PC-3 (cell line): Measurements from ENCODE around the gene MKKS. TPM values are rescaled to one million over a fixed set of nuclear protein-coding genes. Genes with fewer than 3 reads are reported as not detected.

Experiments
- ATAC-seq: fragments of 200-7000 bp; cut with Tn5 transposase; 2 replicates; pipeline ENCODE4 v1.9.1; 2020; ENCODE audit warnings: mild to moderate bottlenecking, moderate library complexity
- BruUV-seq: library from RNA; stranded (reverse); fragments of 400-500 nt; replicated peaks from 2 replicates; lab custom pipeline; 2021; lab: Mats Ljungman, UMichigan
- CTCF ChIA-PET: fragments of 300-600 bp; sonication (Branson Sonifier 250); formaldehyde crosslinking; loops from one replicate; lab custom pipeline; 2022; ENCODE audit warnings: antibody characterized with exemption; lab: Charles Lee
- POLR2A ChIA-PET: fragments of 300-600 bp; sonication (Branson Sonifier 250); formaldehyde crosslinking; loops from one replicate; lab custom pipeline; 2022; ENCODE audit warnings: antibody characterized with exemption; ENCODE audit not compliant: unreplicated experiment; lab: Charles Lee
- DNase-seq: peaks from one replicate; pipeline ENCODE4 v3.0.0-alpha.2; 2015
- H2AFZ ChIP-seq: fragments of 300-600 bp; sonication (generic); 2 replicates; pipeline ENCODE4 v1.6.0; 2016; ENCODE audit warnings: antibody characterized with exemption, low read length
- H3F3A ChIP-seq: fragments of 300-600 bp; sonication (generic); one replicate; pipeline ENCODE4 v1.6.0; 2017; ENCODE audit warnings: antibody characterized with exemption, low read length, control low read depth, mild to moderate bottlenecking; ENCODE audit not compliant: unreplicated experiment
- H3K27ac ChIP-seq: fragments of 300-600 bp; sonication (generic); 2 replicates; pipeline ENCODE4 v1.5.1; 2016; ENCODE audit warnings: mild to moderate bottlenecking, low read length
- H3K27me3 ChIP-seq: fragments of 300-600 bp; sonication (generic); 2 replicates; pipeline ENCODE4 v1.6.1; 2016; ENCODE audit warnings: low read length, mixed read lengths
- H3K36me3 ChIP-seq: fragments of 300-600 bp; sonication (generic); 2 replicates; pipeline ENCODE4 v1.6.1; 2016; ENCODE audit warnings: low read depth, mixed run types, low read length, mixed read lengths
- H3K4me1 ChIP-seq: fragments of 300-600 bp; sonication (generic); 2 replicates; pipeline ENCODE4 v1.5.1; 2016; ENCODE audit warnings: low read length; ENCODE audit not compliant: insufficient read depth
- H3K4me2 ChIP-seq: fragments of 300-600 bp; sonication (generic); 2 replicates; pipeline ENCODE4 v1.6.0; 2016; ENCODE audit warnings: low read length
- H3K4me3 ChIP-seq: fragments of 300-600 bp; sonication (generic); 2 replicates; pipeline ENCODE4 v1.5.1; 2016; ENCODE audit warnings: mild to moderate bottlenecking, low read length, mixed read lengths
- H3K79me2 ChIP-seq: fragments of 300-600 bp; sonication (generic); 2 replicates; pipeline ENCODE4 v1.6.1; 2017; ENCODE audit warnings: low read length, mixed read lengths
- H3K9ac ChIP-seq: fragments of 300-600 bp; sonication (generic); 2 replicates; pipeline ENCODE4 v1.6.0; 2016; ENCODE audit warnings: mild to moderate bottlenecking, low read length
- H3K9me2 ChIP-seq: fragments of 300-600 bp; sonication (generic); replicated peaks from 2 replicates; pipeline ENCODE4 v1.6.1; 2016; ENCODE audit warnings: mixed run types, low read length, mixed read lengths
- H3K9me3 ChIP-seq: fragments of 300-600 bp; sonication (generic); 2 replicates; pipeline ENCODE4 v1.6.1; 2016; ENCODE audit warnings: low read length, mixed read lengths
- H4K20me1 ChIP-seq: fragments of 300-600 bp; sonication (generic); 2 replicates; pipeline ENCODE4 v1.6.1; 2016; ENCODE audit warnings: low read length, mixed read lengths
- EZH2 ChIP-seq: fragments of 300-600 bp; sonication (generic); IDR thresholded peaks from one replicate; pipeline ENCODE4 v1.6.1; 2017; ENCODE audit warnings: antibody characterized with exemption, mild to moderate bottlenecking, low read length; ENCODE audit not compliant: unreplicated experiment
- EZH2phosphoT487 ChIP-seq: fragments of 300-600 bp; sonication (generic); IDR thresholded peaks from 2 replicates; pipeline ENCODE4 v1.6.1; 2018; ENCODE audit warnings: mild to moderate bottlenecking, antibody characterized with exemption, low read length, borderline replicate concordance
- intact Hi-C: fragments of 100-400 bp; cut with micrococcal nuclease; formaldehyde crosslinking; loops from 2 replicates; pipeline ENCODE4 v1.9.0; 2023
- total RNA-seq: library from RNA; depleted of rRNA; stranded (reverse); fragments of >200 nt; gene quantifications from 2 replicates; pipeline ENCODE4 v1.2.3, GENCODE V29; 2014
- TF ChIP-seq, protein P1 (sequence below): fragments of 300-600 bp; sonication (generic); conservative IDR thresholded peaks from 2 replicates; pipeline ENCODE4 v1.5.1; 2017; ENCODE audit warnings: antibody characterized with exemption, low read depth, mild to moderate bottlenecking, low read length

Gene MKKS
- total RNA-seq, 1 experiment from 2014 or later, result 13.6 TPM

GRCh38 chr20:10461495-10461894 lies 27.5 kb upstream of the MKKS start:
- Histone ChIP-seq H3K27ac (no peak overlapping the region), H3K4me2 (no peak overlapping the region), H3K79me2 (peaks cover 14% of the 10 kb centered on the region; the same call in 1 of the 2 replicates), H2AFZ (no peak overlapping the region), H3K9me3 (peaks cover 3% of the 10 kb centered on the region; the same call in 1 of the 2 replicates), H3K9ac (no peak overlapping the region), H4K20me1 (no peaks in the 10 kb centered on the region), H3K4me1 (no peaks in the 10 kb centered on the region), H3F3A (no peaks in the 10 kb centered on the region), H3K36me3 (peaks cover 9% of the 10 kb centered on the region; the same call in 1 of the 2 replicates), H3K27me3 (no peaks in the 10 kb centered on the region), H3K4me3 (no peak overlapping the region), H3K9me2 (no peaks in the 10 kb centered on the region)
- no peak for DNase-seq
- POLR2A ChIA-PET, result no interaction called here
- BruUV-seq, result no TSS peak
- intact Hi-C loops, result loop anchor here (10.0 kb wide), 1 partner anchor 403 kb away; no protein-coding TSS in a partner anchor
- TF ChIP-seq, protein P1, sequence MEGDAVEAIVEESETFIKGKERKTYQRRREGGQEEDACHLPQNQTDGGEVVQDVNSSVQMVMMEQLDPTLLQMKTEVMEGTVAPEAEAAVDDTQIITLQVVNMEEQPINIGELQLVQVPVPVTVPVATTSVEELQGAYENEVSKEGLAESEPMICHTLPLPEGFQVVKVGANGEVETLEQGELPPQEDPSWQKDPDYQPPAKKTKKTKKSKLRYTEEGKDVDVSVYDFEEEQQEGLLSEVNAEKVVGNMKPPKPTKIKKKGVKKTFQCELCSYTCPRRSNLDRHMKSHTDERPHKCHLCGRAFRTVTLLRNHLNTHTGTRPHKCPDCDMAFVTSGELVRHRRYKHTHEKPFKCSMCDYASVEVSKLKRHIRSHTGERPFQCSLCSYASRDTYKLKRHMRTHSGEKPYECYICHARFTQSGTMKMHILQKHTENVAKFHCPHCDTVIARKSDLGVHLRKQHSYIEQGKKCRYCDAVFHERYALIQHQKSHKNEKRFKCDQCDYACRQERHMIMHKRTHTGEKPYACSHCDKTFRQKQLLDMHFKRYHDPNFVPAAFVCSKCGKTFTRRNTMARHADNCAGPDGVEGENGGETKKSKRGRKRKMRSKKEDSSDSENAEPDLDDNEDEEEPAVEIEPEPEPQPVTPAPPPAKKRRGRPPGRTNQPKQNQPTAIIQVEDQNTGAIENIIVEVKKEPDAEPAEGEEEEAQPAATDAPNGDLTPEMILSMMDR, result no peak
- TF ChIP-seq EZH2 (no peak), EZH2phosphoT487 (no peak)
- no peak for ATAC-seq
- CTCF ChIA-PET, result no interaction called here

DNA sequence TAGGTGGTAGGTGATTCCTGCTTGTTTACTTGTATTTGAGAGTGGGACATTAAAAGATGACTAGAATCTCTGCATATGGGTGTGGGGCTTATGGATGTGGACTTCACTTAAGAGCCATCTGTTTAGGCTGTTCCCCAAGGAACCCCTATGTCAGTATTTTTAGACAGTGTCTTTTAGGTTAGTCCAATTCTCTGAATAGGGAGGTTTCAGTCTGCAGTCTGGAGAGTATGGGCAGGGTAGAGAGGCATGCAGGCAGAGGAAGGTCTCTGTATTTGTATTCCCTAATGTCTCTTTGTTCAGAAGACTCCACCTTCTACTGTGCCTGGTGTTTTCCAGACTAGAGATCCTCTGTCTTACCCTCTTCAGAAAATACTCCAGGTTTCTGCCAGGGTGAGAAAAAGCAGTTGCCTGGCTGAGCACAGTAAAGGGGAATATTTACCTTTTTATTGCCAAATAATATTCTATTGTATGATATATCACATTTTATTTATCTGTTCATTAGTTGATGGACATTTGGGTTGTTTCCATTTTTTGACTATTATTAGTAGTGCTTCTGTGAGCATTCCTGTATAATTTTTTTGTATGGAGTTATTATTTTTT lies 20.2 kb upstream of the MKKS start:
- Histone ChIP-seq H2AFZ (no peak overlapping the region), H3F3A (no peaks in the 10 kb centered on the region), H3K4me1 (0 out of 2 replicates have a peak, but pooled peaks cover 7% of the 10 kb centered on the region), H3K79me2 (peaks cover 45% of the 10 kb centered on the region), H3K27ac (no peak overlapping the region), H3K9ac (no peak overlapping the region), H3K4me3 (no peak overlapping the region), H3K4me2 (no peak overlapping the region), H3K36me3 (peaks cover 10% of the 10 kb centered on the region), H3K9me3 (peaks cover 3% of the 10 kb centered on the region; the same call in 1 of the 2 replicates), H3K9me2 (no peaks in the 10 kb centered on the region), H3K27me3 (no peaks in the 10 kb centered on the region), H4K20me1 (no peaks in the 10 kb centered on the region)
- ChIA-PET CTCF (no interaction called here), POLR2A (no interaction called here)
- TF ChIP-seq, protein P1, result no peak
- TF ChIP-seq EZH2 (no peak), EZH2phosphoT487 (no peak)
- intact Hi-C loops, result no loop called here
- DNase-seq (no peak), ATAC-seq (no peak)
- BruUV-seq, result no TSS peak

DNA sequence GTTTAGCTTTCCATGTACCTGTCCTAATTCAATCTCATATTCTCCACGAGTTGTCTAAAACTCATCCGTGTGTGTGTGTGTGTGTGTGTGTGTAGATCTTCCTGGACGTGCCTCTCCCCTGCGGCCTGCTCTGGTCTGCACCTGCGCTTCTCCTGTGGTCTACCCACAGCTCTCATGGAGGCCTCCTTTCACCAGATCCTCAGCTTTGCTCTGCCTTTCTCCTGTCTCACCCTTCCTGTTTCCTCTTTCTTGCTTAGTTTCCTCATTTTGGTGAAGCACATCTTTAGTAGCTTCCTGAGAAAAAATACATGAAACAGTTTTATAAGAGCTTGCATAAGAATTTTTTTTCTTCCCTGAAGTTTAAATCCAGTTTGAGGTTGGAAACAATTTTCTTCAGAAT lies 19.2 kb upstream of the MKKS start:
- Histone ChIP-seq H3K79me2 (peaks cover 55% of the 10 kb centered on the region), H3K4me2 (no peak overlapping the region), H3K4me1 (0 out of 2 replicates have a peak, but pooled peaks cover 7% of the 10 kb centered on the region), H3K27ac (no peak overlapping the region), H3F3A (no peaks in the 10 kb centered on the region), H3K9me2 (no peaks in the 10 kb centered on the region), H3K36me3 (peaks cover 11% of the 10 kb centered on the region), H4K20me1 (no peaks in the 10 kb centered on the region), H3K9ac (no peak overlapping the region), H3K9me3 (peaks cover 3% of the 10 kb centered on the region; the same call in 1 of the 2 replicates), H3K4me3 (no peak overlapping the region), H2AFZ (no peak overlapping the region), H3K27me3 (no peaks in the 10 kb centered on the region)
- no peak for ATAC-seq
- ChIA-PET POLR2A (interaction anchor here (0.6 kb wide), 2 partner anchors 17 to 67 kb away, joined by 4 to 6 read pairs; no protein-coding TSS in a partner anchor), CTCF (interaction anchor here (0.6 kb wide), 1 partner anchor 8 kb away, joined by 4 read pairs; no protein-coding TSS in a partner anchor)
- no peak for DNase-seq
- no peak for TF ChIP-seq EZH2phosphoT487
- TF ChIP-seq, protein P1, result no peak
- TF ChIP-seq EZH2, result no peak
- intact Hi-C loops, result no loop called here
- no TSS peak for BruUV-seq
